Astrocyte (in vitro differentiated cells and primary cell): ENCODE measurements around the gene TPX2. TPM values are rescaled to one million over a fixed set of nuclear protein-coding genes. Genes with fewer than 3 reads are reported as not detected.

Source experiments
- DNase-seq: peaks from one replicate; pipeline ENCODE4 v3.0.0-alpha.2; 2010; ENCODE audit warnings: low read depth
- FAIRE-seq: peaks from 2 replicates; lab custom pipeline; 2011; peaks lifted over from hg19 to GRCh38; lab: Jason Lieb, UNC
- H2AFZ ChIP-seq: 2 replicates; pipeline ENCODE4 v1.6.0; 2012; ENCODE audit warnings: low read depth, low read length, inconsistent platforms
- H3K27ac ChIP-seq: 2 replicates; pipeline ENCODE4 v1.5.1; 2011; ENCODE audit warnings: low read depth, low read length, inconsistent platforms
- H3K27me3 ChIP-seq: 2 replicates; pipeline ENCODE4 v1.6.0; 2011; ENCODE audit warnings: low read length, inconsistent platforms; ENCODE audit not compliant: insufficient read depth
- H3K36me3 ChIP-seq: 2 replicates; pipeline ENCODE4 v1.5.1; 2011; ENCODE audit warnings: low read length, inconsistent platforms; ENCODE audit not compliant: insufficient read depth
- H3K4me1 ChIP-seq: 2 replicates; pipeline ENCODE4 v1.5.1; 2011; ENCODE audit warnings: low read length, inconsistent platforms; ENCODE audit not compliant: insufficient read depth
- H3K4me2 ChIP-seq: 2 replicates; pipeline ENCODE4 v1.6.0; 2012; ENCODE audit warnings: low read length, inconsistent platforms
- H3K4me3 ChIP-seq: 2 replicates; pipeline ENCODE4 v1.5.1; 2011; ENCODE audit warnings: low read depth, mild to moderate bottlenecking, low read length, inconsistent platforms; ENCODE audit not compliant: insufficient read depth
- H3K79me2 ChIP-seq: 2 replicates; pipeline ENCODE4 v1.6.0; 2012; ENCODE audit warnings: mild to moderate bottlenecking, low read length, inconsistent platforms; ENCODE audit not compliant: insufficient read depth
- H3K9ac ChIP-seq: 2 replicates; pipeline ENCODE4 v1.6.0; 2012; ENCODE audit warnings: mild to moderate bottlenecking, low read length, inconsistent platforms
- H3K9me3 ChIP-seq: 2 replicates; pipeline ENCODE4 v1.5.1; 2012; ENCODE audit warnings: low read depth, mild to moderate bottlenecking, low read length, inconsistent platforms; ENCODE audit not compliant: insufficient read depth
- H4K20me1 ChIP-seq: 2 replicates; pipeline ENCODE4 v1.6.0; 2012; ENCODE audit warnings: low read length, inconsistent platforms; ENCODE audit not compliant: insufficient read depth
- H3K27ac Mint-ChIP-seq: one replicate; pipeline ENCODE4 v1.8.0; 2021; ENCODE audit warnings: mild to moderate bottlenecking, mixed read lengths; ENCODE audit not compliant: unreplicated experiment
- H3K27me3 Mint-ChIP-seq: one replicate; pipeline ENCODE4 v1.8.0; 2021; ENCODE audit warnings: low read depth, mixed read lengths; ENCODE audit not compliant: unreplicated experiment
- H3K36me3 Mint-ChIP-seq: one replicate; pipeline ENCODE4 v1.8.0; 2021; ENCODE audit warnings: low read depth, mixed read lengths; ENCODE audit not compliant: unreplicated experiment
- H3K4me1 Mint-ChIP-seq: one replicate; pipeline ENCODE4 v1.8.0; 2021; ENCODE audit warnings: low read depth, mixed read lengths; ENCODE audit not compliant: unreplicated experiment
- H3K4me3 Mint-ChIP-seq: one replicate; pipeline ENCODE4 v1.8.0; 2021; ENCODE audit warnings: mild to moderate bottlenecking, moderate library complexity, mixed read lengths; ENCODE audit not compliant: unreplicated experiment
- H3K9me3 Mint-ChIP-seq: one replicate; pipeline ENCODE4 v1.8.0; 2021; ENCODE audit warnings: mild to moderate bottlenecking, mixed read lengths; ENCODE audit not compliant: unreplicated experiment
- EZH2 ChIP-seq: IDR thresholded peaks from 2 replicates; pipeline ENCODE4 v1.6.1; 2012; ENCODE audit warnings: mild to moderate bottlenecking, low read length, inconsistent platforms; ENCODE audit not compliant: insufficient read depth
- total RNA-seq: library from RNA; stranded (reverse); gene quantifications from 2 replicates; pipeline ENCODE4 v1.2.1, GENCODE V29; 2021
- TF ChIP-seq, protein P1 (sequence below): IDR thresholded peaks from 2 replicates; pipeline ENCODE4 v1.5.1; 2011; ENCODE audit warnings: low read depth, mild to moderate bottlenecking, inconsistent platforms, low read length, moderate library complexity; ENCODE audit not compliant: insufficient read depth

Gene TPX2
- total RNA-seq, 1 donor from 2014 or later, result 41.6 TPM

DNA sequence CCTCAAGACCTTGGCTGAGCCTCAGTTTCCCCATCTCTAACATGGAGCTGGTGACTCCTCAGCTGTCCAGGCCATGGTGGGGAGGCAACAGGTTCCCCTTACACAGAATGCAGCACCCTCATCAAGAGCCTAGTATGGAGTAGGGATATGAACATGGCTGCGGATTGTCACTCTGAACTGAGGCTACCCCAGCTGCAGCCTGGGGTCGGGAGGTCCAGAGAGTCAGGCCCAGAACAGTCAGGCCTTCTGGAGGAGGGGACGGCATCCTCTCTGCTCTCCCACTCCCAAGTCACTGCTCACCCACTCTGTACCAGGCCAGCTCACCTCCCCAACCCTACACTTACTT, 107.7 kb downstream of the TPX2 start:
- H3K9me3 Mint-ChIP-seq, result peaks cover 10% of the 10 kb centered on the region
- H3K27ac Mint-ChIP-seq, result no peak overlapping the region
- FAIRE-seq, result no peak

DNA sequence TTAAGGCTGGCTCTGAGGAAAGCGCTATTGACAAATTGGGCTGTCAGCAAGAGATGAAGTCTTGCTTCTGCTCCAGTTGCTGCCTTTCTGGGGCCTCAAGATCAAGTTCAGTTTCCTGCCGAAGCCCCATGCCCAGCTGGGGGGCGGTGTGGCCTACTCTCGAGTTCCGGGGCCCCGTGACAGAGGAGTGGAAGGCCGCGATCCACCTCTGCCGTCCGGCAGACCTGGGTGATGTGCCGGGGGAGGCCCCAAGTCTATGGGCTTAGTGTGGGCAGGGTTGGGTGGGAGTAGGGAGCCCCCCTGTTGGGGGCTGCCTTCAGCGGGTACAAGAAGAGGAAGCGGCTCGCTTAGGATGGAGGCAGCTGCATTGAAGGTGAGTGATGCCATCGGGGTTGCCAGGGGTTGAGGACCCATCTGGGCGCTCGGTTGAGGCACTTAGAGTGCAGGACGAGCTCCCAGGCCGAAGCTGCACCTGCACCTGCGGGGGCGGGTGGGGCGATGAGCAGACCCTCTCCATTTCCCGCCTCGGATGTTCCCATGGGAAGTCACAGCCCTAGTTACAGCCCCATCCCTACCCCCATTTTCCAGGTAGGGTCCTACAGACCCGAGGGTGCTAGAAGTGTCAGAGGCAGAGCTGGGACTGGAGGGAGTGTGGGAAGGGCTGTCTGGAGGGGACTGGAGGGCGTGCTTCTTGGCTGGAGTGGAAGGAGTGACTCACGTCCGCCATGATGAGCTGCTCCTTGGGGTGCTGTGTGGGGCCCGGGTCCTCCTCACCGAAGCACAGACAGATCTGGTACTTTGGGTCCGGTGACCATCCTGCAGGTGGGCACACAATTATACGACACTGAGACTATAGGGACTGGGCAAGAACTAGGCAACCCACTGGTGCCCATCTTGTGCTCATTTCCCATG, 109.3 kb downstream of the TPX2 start:
- Mint-ChIP-seq H3K27me3 (peaks cover 42% of the 10 kb centered on the region), H3K4me1 (peaks cover 16% of the 10 kb centered on the region), H3K9me3 (peaks cover 10% of the 10 kb centered on the region), H3K36me3 (no peaks in the 10 kb centered on the region), H3K4me3 (no peak overlapping the region), H3K27ac (no peak overlapping the region)
- Histone ChIP-seq H3K27ac (no peak overlapping the region), H3K9me3 (no peaks in the 10 kb centered on the region), H2AFZ (no peak overlapping the region), H3K9ac (no peak overlapping the region), H3K4me3 (no peak overlapping the region), H3K4me2 (no peak overlapping the region), H3K79me2 (peaks cover 13% of the 10 kb centered on the region), H3K4me1 (peaks cover 23% of the 10 kb centered on the region), H4K20me1 (no peaks in the 10 kb centered on the region), H3K27me3 (peaks cover 34% of the 10 kb centered on the region), H3K36me3 (no peaks in the 10 kb centered on the region)
- no peak for FAIRE-seq
- TF ChIP-seq EZH2, result no peak
- TF ChIP-seq, protein P1, sequence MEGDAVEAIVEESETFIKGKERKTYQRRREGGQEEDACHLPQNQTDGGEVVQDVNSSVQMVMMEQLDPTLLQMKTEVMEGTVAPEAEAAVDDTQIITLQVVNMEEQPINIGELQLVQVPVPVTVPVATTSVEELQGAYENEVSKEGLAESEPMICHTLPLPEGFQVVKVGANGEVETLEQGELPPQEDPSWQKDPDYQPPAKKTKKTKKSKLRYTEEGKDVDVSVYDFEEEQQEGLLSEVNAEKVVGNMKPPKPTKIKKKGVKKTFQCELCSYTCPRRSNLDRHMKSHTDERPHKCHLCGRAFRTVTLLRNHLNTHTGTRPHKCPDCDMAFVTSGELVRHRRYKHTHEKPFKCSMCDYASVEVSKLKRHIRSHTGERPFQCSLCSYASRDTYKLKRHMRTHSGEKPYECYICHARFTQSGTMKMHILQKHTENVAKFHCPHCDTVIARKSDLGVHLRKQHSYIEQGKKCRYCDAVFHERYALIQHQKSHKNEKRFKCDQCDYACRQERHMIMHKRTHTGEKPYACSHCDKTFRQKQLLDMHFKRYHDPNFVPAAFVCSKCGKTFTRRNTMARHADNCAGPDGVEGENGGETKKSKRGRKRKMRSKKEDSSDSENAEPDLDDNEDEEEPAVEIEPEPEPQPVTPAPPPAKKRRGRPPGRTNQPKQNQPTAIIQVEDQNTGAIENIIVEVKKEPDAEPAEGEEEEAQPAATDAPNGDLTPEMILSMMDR, result no peak
- no peak for DNase-seq

More for the DNA sequence above, 107.7 kb downstream of the TPX2 start:
- TF ChIP-seq EZH2, result no peak
- TF ChIP-seq, protein P1, result no peak
- peaks cover 38% of the 10 kb centered on the region for H3K27me3 Mint-ChIP-seq
- H3K27ac ChIP-seq, result no peak overlapping the region
- H3K36me3 ChIP-seq, result no peaks in the 10 kb centered on the region
- no peak overlapping the region for H3K4me3 ChIP-seq
- no peaks in the 10 kb centered on the region for H4K20me1 ChIP-seq
- no peak overlapping the region for H3K9ac ChIP-seq
- no peak overlapping the region for H2AFZ ChIP-seq
- peaks cover 39% of the 10 kb centered on the region for H3K4me1 ChIP-seq
- H3K36me3 Mint-ChIP-seq, result no peaks in the 10 kb centered on the region
- no peak overlapping the region for H3K4me3 Mint-ChIP-seq
- no peak overlapping the region for H3K4me2 ChIP-seq
- H3K79me2 ChIP-seq, result peaks cover 14% of the 10 kb centered on the region
- H3K4me1 Mint-ChIP-seq, result peaks cover 30% of the 10 kb centered on the region
- no peaks in the 10 kb centered on the region for H3K9me3 ChIP-seq
- no peak for DNase-seq
- peaks cover 34% of the 10 kb centered on the region for H3K27me3 ChIP-seq
